ENCODE measurements around the gene OR6B1.

Gene OR6B1

GRCh38 chr7:144000020-144000419 lies at the start of gene OR6B1:
Gene OR6B1 (plus strand): TSS chr7:144000320. CDS start chr7:144003997, 3,677 bp downstream.
- DNase-seq: no peak

- DNase-seq: no peak
These were observed 46.7 kb upstream of the OR6B1 start for GRCh38 chr7:143953421-143953820.

GRCh38 chr7:143954135-143954534 lies 46.0 kb upstream of the OR6B1 start:
- DNase-seq: no peak

GRCh38 chr7:143954544-143954943 lies 45.6 kb upstream of the OR6B1 start, which contains the start of gene OR2F1:
Gene OR2F1 (plus strand): TSS chr7:143954844. CDS start chr7:143959971, 5,127 bp downstream.
- no peak for DNase-seq

GRCh38 chr7:143958781-143959180 lies 41.3 kb upstream of the OR6B1 start:
- no peak for DNase-seq

GRCh38 chr7:143960813-143961610 lies 39.1 kb upstream of the OR6B1 start:
- DNase-seq: no peak

GRCh38 chr7:143965280-143965679 lies 34.8 kb upstream of the OR6B1 start:
- no peak for DNase-seq

GRCh38 chr7:143967398-143967797 lies 32.7 kb upstream of the OR6B1 start:
- no peak for DNase-seq

GRCh38 chr7:143973870-143974416 lies 26.2 kb upstream of the OR6B1 start:
- no peak for DNase-seq

- DNase-seq: no peak
These were observed 25.7 kb upstream of the OR6B1 start for GRCh38 chr7:143974459-143974858.

- DNase-seq: no peak
These were observed 24.5 kb upstream of the OR6B1 start for GRCh38 chr7:143975617-143976016.

GRCh38 chr7:143978585-143978984 lies 21.5 kb upstream of the OR6B1 start:
- no peak for DNase-seq

GRCh38 chr7:143979359-143979758 lies 20.8 kb upstream of the OR6B1 start:
- DNase-seq: no peak

GRCh38 chr7:143979998-143980397 lies 20.1 kb upstream of the OR6B1 start:
- DNase-seq: no peak

GRCh38 chr7:143980746-143981510 lies 19.2 kb upstream of the OR6B1 start:
- DNase-seq: no peak

GRCh38 chr7:143983960-143984359 lies 16.2 kb upstream of the OR6B1 start:
- no peak for DNase-seq

- no peak for DNase-seq
These were observed 12.6 kb upstream of the OR6B1 start for GRCh38 chr7:143987513-143987912.

- DNase-seq: no peak
These were observed 11.0 kb upstream of the OR6B1 start for GRCh38 chr7:143988976-143989745.

- DNase-seq: no peak
These were observed 7.5 kb upstream of the OR6B1 start for GRCh38 chr7:143992670-143993069.

- DNase-seq: no peak
These were observed 6.2 kb upstream of the OR6B1 start for GRCh38 chr7:143993924-143994323.

GRCh38 chr7:144001543-144001942 lies 1.4 kb downstream of the OR6B1 start:
- DNase-seq: no peak

- DNase-seq: no peak
These were observed 4.6 kb downstream of the OR6B1 start for GRCh38 chr7:144004703-144005102.

All from NCI-H1436 (cell line).